Measurements from ENCODE around the gene SSU72. TPM values are rescaled to one million over a fixed set of nuclear protein-coding genes. Genes with fewer than 3 reads are reported as not detected.

SSU72 gene
- polyA plus RNA-seq, 1 donor (not counting 4 experiments of a cell fraction or from before 2014, with no cell fraction given) = 79.7 TPM

DNA sequence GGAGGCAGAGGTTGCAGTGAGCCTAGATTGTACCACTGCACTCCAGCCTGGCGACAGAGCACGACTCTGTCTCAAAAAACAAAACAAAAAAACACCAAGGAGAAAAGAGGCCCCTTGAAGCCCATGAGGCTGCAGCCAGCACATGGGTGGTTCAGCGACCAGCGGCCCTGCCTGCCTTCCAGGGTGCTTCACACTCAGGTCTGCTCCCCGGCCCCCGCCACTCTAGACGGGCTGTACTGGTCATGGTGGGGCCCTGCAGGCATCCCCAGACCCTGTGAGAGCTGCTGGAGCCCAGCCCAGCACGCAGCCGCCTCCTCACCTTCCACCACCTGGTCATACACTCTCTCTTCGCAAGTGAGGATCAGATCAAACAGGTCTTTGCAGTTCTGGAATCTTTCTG is 30.1 kb downstream of the SSU72 start:
- FAIRE-seq = no peak
- DNase-seq (ENCODE audit: low read depth, low spot score) = no peak
- no peaks in the 10 kb centered on the region for H4K20me1 ChIP-seq (ENCODE audit: control insufficient read depth, extremely low read depth, insufficient read depth, low read length)
- H3K27ac ChIP-seq (ENCODE audit: control insufficient read depth, insufficient read depth, low read length) = no peak overlapping the region
- TF ChIP-seq, protein P1, sequence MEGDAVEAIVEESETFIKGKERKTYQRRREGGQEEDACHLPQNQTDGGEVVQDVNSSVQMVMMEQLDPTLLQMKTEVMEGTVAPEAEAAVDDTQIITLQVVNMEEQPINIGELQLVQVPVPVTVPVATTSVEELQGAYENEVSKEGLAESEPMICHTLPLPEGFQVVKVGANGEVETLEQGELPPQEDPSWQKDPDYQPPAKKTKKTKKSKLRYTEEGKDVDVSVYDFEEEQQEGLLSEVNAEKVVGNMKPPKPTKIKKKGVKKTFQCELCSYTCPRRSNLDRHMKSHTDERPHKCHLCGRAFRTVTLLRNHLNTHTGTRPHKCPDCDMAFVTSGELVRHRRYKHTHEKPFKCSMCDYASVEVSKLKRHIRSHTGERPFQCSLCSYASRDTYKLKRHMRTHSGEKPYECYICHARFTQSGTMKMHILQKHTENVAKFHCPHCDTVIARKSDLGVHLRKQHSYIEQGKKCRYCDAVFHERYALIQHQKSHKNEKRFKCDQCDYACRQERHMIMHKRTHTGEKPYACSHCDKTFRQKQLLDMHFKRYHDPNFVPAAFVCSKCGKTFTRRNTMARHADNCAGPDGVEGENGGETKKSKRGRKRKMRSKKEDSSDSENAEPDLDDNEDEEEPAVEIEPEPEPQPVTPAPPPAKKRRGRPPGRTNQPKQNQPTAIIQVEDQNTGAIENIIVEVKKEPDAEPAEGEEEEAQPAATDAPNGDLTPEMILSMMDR (optimal IDR thresholded peaks at IDR 0.05 in 1 of 3, IDR thresholded peaks at IDR 0.05 in 1 of 3, conservative IDR thresholded peaks at IDR 0.05 in 1 of 3; ENCODE audit: extremely low read depth in 1 of 3, insufficient read depth in 2 of 3, low read length in 3 of 3) = no peak
- no peak for TF ChIP-seq EZH2 (IDR thresholded peaks at IDR 0.05; ENCODE audit: low read length)
- H3K4me3 ChIP-seq (ENCODE audit: control insufficient read depth in 2 of 3, extremely low read depth in 1 of 3, insufficient read depth in 2 of 3, low read depth in 1 of 3, low read length in 3 of 3) = no peak overlapping the region
- H2AFZ ChIP-seq (ENCODE audit: control insufficient read depth, low read length) = no peak overlapping the region
- no peak overlapping the region for H3K9ac ChIP-seq (ENCODE audit: control insufficient read depth, extremely low read depth, insufficient read depth, low read length)
- peaks cover 5% of the 10 kb centered on the region for H3K79me2 ChIP-seq (ENCODE audit: control insufficient read depth, insufficient read depth, low read length)
- H3K4me2 ChIP-seq (ENCODE audit: control insufficient read depth, extremely low read depth, insufficient read depth, low read depth, low read length) = no peak overlapping the region
- peaks cover 11 to 37% of the 10 kb centered on the region in 2 experiments for H3K36me3 ChIP-seq (ENCODE audit: control insufficient read depth in 2 of 2, extremely low read depth in 1 of 2, insufficient read depth in 2 of 2, low read length in 2 of 2)
- no peaks in the 10 kb centered on the region for H3K4me1 ChIP-seq (ENCODE audit: control insufficient read depth, extremely low read depth, insufficient read depth, low read length)
- no peaks in the 10 kb centered on the region for H3K9me3 ChIP-seq (ENCODE audit: control insufficient read depth, low read depth, low read length)
- H3K27me3 ChIP-seq (ENCODE audit: control insufficient read depth, extremely low read depth, insufficient read depth, low read length) = no peaks in the 10 kb centered on the region
- H3K9me1 ChIP-seq (ENCODE audit: control insufficient read depth, extremely low read depth, insufficient read depth, low read length) = no peaks in the 10 kb centered on the region
- dilution Hi-C loops (cut with MboI; ENCODE audit: extremely low pct_ligation_motif_present, low sequenced_read_pairs) = no loop called here

DNA sequence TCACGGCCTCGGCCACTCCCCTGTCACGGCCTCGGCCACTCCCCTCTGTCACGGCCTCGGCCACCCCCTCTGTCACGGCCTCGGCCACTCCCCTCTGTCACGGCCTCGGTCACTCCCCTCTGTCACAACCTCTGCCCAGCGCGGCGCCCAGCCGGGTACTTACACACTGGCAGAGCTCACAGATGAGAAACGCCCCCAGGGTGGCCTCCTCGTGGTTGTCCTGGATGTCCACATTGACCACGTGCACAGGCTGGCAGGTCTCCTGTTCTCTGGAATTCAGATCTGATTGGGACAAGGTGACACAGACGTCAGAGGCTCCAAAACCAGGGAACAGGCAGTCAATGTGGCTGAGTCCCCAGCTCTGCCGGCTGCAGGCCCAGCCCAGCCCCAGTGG is 31.0 kb downstream of the SSU72 start:
- DNase-seq (ENCODE audit: low read depth, low spot score) = no peak

More for the DNA sequence above, 31.0 kb downstream of the SSU72 start:
- Histone ChIP-seq H3K27ac (ENCODE audit: control insufficient read depth, insufficient read depth, low read length) (no peak overlapping the region), H3K27me3 (ENCODE audit: control insufficient read depth, extremely low read depth, insufficient read depth, low read length) (no peaks in the 10 kb centered on the region), H3K36me3 (ENCODE audit: control insufficient read depth in 2 of 2, extremely low read depth in 1 of 2, insufficient read depth in 2 of 2, low read length in 2 of 2) (peaks cover 11 to 34% of the 10 kb centered on the region in 2 experiments), H3K9me3 (ENCODE audit: control insufficient read depth, low read depth, low read length) (no peaks in the 10 kb centered on the region), H3K79me2 (ENCODE audit: control insufficient read depth, insufficient read depth, low read length) (peaks cover 3% of the 10 kb centered on the region), H2AFZ (ENCODE audit: control insufficient read depth, low read length) (no peak overlapping the region), H3K4me2 (ENCODE audit: control insufficient read depth, extremely low read depth, insufficient read depth, low read depth, low read length) (no peak overlapping the region), H3K4me1 (ENCODE audit: control insufficient read depth, extremely low read depth, insufficient read depth, low read length) (no peaks in the 10 kb centered on the region), H3K4me3 (ENCODE audit: control insufficient read depth in 2 of 3, extremely low read depth in 1 of 3, insufficient read depth in 2 of 3, low read depth in 1 of 3, low read length in 3 of 3) (no peak overlapping the region), H4K20me1 (ENCODE audit: control insufficient read depth, extremely low read depth, insufficient read depth, low read length) (no peaks in the 10 kb centered on the region), H3K9ac (ENCODE audit: control insufficient read depth, extremely low read depth, insufficient read depth, low read length) (no peak overlapping the region), H3K9me1 (ENCODE audit: control insufficient read depth, extremely low read depth, insufficient read depth, low read length) (no peaks in the 10 kb centered on the region)
- dilution Hi-C loops (cut with MboI; ENCODE audit: extremely low pct_ligation_motif_present, low sequenced_read_pairs) = no loop called here
- TF ChIP-seq EZH2 (IDR thresholded peaks at IDR 0.05; ENCODE audit: low read length) = no peak
- TF ChIP-seq, protein P1 (optimal IDR thresholded peaks at IDR 0.05 in 1 of 3, IDR thresholded peaks at IDR 0.05 in 1 of 3, conservative IDR thresholded peaks at IDR 0.05 in 1 of 3; ENCODE audit: extremely low read depth in 1 of 3, insufficient read depth in 2 of 3, low read length in 3 of 3) = no peak
- FAIRE-seq = no peak

Data from keratinocyte (primary cell).